ENCODE measurements around the gene KCNK2. TPM values are rescaled to one million over a fixed set of nuclear protein-coding genes. Genes with fewer than 3 reads are reported as not detected.

KCNK2 gene
- total RNA-seq, 4 donors from 2014 or later = 0.32 to 0.41 TPM; not detected in 2

GRCh38 chr1:215111916-215112315 is 29.4 kb downstream of the KCNK2 start:
- WGBS, 2 donors (ENCODE audit: low coverage in 1 of 2) = 79 to 84% methylated on average over 3 of the region's 3 CpGs
- H3K36me3 ChIP-seq = no peaks in the 10 kb centered on the region
- no peaks in the 10 kb centered on the region for H3K4me1 ChIP-seq
- no peak overlapping the region for H3K4me3 ChIP-seq
- in situ Hi-C loops (cut with MboI; ENCODE audit: low pct_ligation_motif_present in 1 of 4, low pct_unique_long_range_greater_than_20kb in 1 of 4, low sequenced_read_pairs in 3 of 4) (no loop called here), intact Hi-C loops (cut with DNase I; ENCODE audit: low total_unique reads) (no loop called here)
- H3K9me3 ChIP-seq = peaks cover 0 to 3% of the 10 kb centered on the region in 2 donors
- no peak overlapping the region for H3K27ac ChIP-seq
- TF ChIP-seq POLR2A (IDR thresholded peaks at IDR 0.05) = no peak
- TF ChIP-seq EP300 (IDR thresholded peaks at IDR 0.05; ENCODE audit: low read depth) = no peak
- TF ChIP-seq CTCF (IDR thresholded peaks at IDR 0.05) = no peak
- no peak for TF ChIP-seq POLR2AphosphoS5 (IDR thresholded peaks at IDR 0.05)
- H3K27me3 ChIP-seq = no peaks in the 10 kb centered on the region
- DNase-seq = no peak

GRCh38 chr1:215113776-215114153 is 31.2 kb downstream of the KCNK2 start:
- TF ChIP-seq POLR2AphosphoS5 (IDR thresholded peaks at IDR 0.05) (no peak), POLR2A (IDR thresholded peaks at IDR 0.05) (no peak), CTCF (IDR thresholded peaks at IDR 0.05) (no peak), EP300 (IDR thresholded peaks at IDR 0.05; ENCODE audit: low read depth) (no peak)
- Histone ChIP-seq H3K4me3 (no peak overlapping the region), H3K4me1 (no peaks in the 10 kb centered on the region), H3K27me3 (no peaks in the 10 kb centered on the region), H3K27ac (no peak overlapping the region), H3K36me3 (no peaks in the 10 kb centered on the region), H3K9me3 (no peaks in the 10 kb centered on the region)
- DNase-seq = no peak
- WGBS, 2 donors (ENCODE audit: low coverage in 1 of 2) = 76% methylated on average over 2 to 3 of the region's 3 CpGs
- intact Hi-C loops (cut with DNase I; ENCODE audit: low total_unique reads) = no loop called here
- in situ Hi-C loops (cut with MboI; ENCODE audit: low pct_ligation_motif_present in 1 of 4, low pct_unique_long_range_greater_than_20kb in 1 of 4, low sequenced_read_pairs in 3 of 4) = no loop called here

- H3K4me3 ChIP-seq = no peak overlapping the region
- intact Hi-C loops (cut with DNase I; ENCODE audit: low total_unique reads) (no loop called here), in situ Hi-C loops (cut with MboI; ENCODE audit: low pct_ligation_motif_present in 1 of 4, low pct_unique_long_range_greater_than_20kb in 1 of 4, low sequenced_read_pairs in 3 of 4) (no loop called here)
- TF ChIP-seq POLR2AphosphoS5 (IDR thresholded peaks at IDR 0.05) (no peak), CTCF (IDR thresholded peaks at IDR 0.05) (no peak), POLR2A (IDR thresholded peaks at IDR 0.05) (no peak), EP300 (IDR thresholded peaks at IDR 0.05; ENCODE audit: low read depth) (no peak)
- no peaks in the 10 kb centered on the region for H3K9me3 ChIP-seq
- no peaks in the 10 kb centered on the region for H3K36me3 ChIP-seq
- no peak overlapping the region for H3K27ac ChIP-seq
- 49 to 67% methylated on average over 2 of the region's 2 CpGs for WGBS, 2 donors (ENCODE audit: low coverage in 1 of 2)
- no peaks in the 10 kb centered on the region for H3K27me3 ChIP-seq
- DNase-seq = no peak
- H3K4me1 ChIP-seq = no peaks in the 10 kb centered on the region
Measured at GRCh38 chr1:215114154-215114933, 31.8 kb downstream of the KCNK2 start.

- no peak overlapping the region for H3K4me3 ChIP-seq
- H3K9me3 ChIP-seq = no peaks in the 10 kb centered on the region
- no peaks in the 10 kb centered on the region for H3K4me1 ChIP-seq
- H3K27ac ChIP-seq = no peak overlapping the region
- intact Hi-C loops (cut with DNase I; ENCODE audit: low total_unique reads) (no loop called here), in situ Hi-C loops (cut with MboI; ENCODE audit: low pct_ligation_motif_present in 1 of 4, low pct_unique_long_range_greater_than_20kb in 1 of 4, low sequenced_read_pairs in 3 of 4) (no loop called here)
- 85 to 95% methylated on average over 1 of the region's 1 CpG for WGBS, 2 donors (ENCODE audit: low coverage in 1 of 2)
- no peak for DNase-seq
- TF ChIP-seq POLR2AphosphoS5 (IDR thresholded peaks at IDR 0.05) (no peak), POLR2A (IDR thresholded peaks at IDR 0.05) (no peak), EP300 (IDR thresholded peaks at IDR 0.05; ENCODE audit: low read depth) (no peak), CTCF (IDR thresholded peaks at IDR 0.05) (no peak)
- no peaks in the 10 kb centered on the region for H3K27me3 ChIP-seq
- no peaks in the 10 kb centered on the region for H3K36me3 ChIP-seq
Measured at GRCh38 chr1:215115760-215116159, 33.2 kb downstream of the KCNK2 start.
